GM12874 (cell line): Measurements from ENCODE around the gene CAMKMT.

Experiments used
- TF ChIP-seq, protein P1 (sequence below): IDR thresholded peaks from 2 replicates; pipeline ENCODE4 v1.5.1; 2011; ENCODE audit warnings: low read depth, mild to moderate bottlenecking, control low read depth, low read length, moderate library complexity; ENCODE audit not compliant: insufficient read depth

The CAMKMT gene

DNA sequence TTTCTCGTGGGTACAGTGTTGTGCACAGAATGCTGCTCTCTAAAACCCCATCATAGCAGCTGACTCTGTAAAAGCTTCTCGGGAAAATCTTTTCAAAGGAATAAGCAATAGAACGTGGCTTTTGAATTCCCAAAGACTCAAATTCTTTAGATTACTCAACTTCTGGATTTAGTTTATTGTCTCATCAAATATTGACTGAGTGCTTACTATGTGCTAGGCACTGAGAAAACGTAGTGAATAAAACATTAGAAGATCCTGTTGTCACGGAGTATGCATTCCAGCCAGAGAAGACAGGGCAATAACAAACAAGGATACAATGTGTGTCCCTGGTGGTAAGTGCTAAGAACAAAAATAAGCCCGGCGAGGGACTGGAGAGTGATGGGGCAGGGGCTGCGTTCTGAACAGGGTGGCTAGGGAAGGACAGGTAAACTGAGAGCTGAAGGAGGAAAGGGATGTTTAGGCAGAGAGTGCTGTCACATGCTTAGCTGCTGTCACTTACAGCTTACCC, 401.6 kb downstream of the CAMKMT start:
- TF ChIP-seq, protein P1, sequence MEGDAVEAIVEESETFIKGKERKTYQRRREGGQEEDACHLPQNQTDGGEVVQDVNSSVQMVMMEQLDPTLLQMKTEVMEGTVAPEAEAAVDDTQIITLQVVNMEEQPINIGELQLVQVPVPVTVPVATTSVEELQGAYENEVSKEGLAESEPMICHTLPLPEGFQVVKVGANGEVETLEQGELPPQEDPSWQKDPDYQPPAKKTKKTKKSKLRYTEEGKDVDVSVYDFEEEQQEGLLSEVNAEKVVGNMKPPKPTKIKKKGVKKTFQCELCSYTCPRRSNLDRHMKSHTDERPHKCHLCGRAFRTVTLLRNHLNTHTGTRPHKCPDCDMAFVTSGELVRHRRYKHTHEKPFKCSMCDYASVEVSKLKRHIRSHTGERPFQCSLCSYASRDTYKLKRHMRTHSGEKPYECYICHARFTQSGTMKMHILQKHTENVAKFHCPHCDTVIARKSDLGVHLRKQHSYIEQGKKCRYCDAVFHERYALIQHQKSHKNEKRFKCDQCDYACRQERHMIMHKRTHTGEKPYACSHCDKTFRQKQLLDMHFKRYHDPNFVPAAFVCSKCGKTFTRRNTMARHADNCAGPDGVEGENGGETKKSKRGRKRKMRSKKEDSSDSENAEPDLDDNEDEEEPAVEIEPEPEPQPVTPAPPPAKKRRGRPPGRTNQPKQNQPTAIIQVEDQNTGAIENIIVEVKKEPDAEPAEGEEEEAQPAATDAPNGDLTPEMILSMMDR = no peak

DNA sequence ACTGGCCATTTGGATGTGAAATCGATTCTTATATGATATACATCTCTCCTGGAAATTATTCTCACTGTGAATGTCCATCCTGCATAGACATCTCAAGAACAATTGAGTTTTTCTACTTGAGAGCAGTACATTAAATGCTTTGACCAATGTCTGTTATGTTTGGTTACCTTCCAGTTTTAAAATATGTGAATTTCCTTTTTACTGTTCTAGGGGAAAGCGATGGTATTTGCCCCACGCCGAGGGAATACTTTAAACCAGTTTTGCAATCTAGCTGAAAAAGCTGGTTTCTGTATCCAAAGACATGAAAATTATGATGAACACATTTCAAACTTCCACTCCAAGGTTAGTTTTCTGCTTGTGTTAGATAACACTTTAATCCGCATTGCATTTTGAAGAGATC, 404.5 kb downstream of the CAMKMT start:
- TF ChIP-seq, protein P1 = no peak

DNA sequence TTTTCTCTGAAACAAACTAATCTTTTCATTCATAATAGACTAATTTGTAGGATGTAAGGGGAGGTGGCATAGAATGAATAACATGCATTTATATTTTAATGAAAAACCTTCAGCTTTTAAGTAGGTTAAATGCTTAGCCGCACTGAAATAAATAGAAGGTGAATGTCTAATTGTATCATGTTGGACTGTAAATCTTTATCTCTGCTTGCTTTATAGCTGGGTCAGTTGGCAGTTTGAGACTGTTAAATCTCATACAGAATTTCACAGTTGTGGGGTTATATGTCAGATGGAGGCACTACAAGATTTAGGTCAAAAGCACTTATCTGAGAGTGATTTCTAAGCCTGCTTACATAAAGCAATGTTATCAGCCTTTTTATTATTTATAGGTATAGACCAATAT, 405.0 kb downstream of the CAMKMT start:
- TF ChIP-seq, protein P1 = no peak

DNA sequence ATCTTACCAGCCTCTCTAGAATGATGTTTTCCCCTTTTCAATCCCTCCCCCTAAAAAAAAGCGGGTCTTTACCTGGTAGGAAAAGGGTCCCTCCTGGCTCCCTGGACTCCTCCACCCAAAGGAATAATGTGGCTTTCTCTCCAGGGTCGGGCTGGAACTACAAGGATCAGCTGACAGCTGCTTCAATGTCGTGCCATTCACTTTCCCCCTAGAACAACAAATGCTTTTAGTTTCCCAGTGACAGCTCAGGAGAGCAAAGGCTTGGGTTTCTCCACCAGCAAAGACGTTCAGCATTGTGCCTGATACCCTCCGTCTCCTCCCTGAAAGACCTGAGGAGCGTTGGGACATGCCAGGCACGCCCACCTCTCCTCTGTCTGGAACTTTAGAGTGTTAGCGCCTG, 405.9 kb downstream of the CAMKMT start:
- TF ChIP-seq, protein P1 = no peak

DNA sequence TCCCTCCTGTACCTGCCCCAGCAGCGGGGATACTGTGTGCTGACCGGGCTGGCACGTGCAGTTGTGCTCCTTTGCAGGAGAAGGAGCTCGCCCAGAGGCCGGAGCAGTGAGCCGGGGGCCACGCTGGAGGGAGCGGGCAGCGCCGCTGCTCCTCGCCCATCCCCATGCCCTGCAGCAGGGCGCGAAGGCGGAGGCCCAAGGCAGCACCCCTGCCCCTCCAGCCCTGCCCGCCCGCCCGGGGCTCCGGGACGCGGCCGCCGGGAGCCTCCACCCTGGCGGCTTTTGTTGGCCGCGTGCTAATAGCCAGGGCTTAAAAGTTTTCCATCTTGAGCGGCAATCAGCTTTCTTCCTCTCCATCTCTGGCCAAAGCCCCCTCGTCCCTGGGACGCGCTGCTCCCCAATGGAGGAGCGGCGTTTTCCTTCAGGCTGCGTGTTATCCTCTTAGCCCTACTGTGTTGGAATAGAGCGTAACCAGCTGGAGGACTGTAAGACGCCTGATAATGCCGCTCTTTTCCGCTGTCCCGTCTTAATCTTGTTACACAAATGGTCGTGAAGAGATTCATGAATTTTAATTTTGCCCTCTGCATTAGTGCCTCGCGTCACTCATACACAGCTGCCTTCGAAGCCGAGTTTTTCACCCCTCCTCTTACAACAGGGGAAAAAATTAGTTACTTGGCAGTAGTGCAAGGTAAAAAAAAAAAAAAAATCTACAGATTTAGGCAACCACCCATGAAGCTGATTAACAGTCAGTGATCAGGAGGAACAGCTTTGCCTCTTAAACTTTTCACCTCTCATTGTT, 406.9 kb downstream of the CAMKMT start:
- TF ChIP-seq, protein P1 = no peak

DNA sequence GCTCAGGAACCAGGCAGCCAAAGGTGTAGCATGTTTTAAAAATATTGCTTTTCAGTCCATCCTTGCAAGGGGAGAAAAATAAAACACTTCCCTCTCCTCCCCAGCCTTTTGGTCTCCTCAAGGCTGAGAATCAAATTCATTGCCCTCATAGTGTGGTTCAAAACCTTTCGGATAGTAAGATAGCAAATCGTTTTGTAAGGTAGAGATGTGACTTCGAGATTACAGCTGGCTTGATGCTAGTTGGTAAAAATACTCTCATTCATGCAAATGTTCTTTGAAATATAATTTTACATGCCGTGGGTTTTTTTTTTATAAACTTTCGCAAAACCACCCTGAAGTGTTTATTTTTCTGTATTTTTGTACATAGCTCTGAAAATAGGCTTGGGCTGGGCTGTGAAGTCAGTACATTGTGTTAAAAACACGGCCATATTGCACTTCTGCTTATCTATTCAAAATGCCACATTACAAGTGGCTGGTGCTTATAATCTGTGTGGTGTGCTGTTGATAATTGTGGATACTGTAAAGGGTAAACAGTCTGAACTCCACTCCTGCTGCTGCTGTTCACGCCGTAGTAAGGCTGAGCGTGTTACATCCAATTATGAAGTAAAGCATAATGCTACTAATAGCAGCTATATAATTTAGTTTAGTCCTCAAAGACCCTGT, 407.7 kb downstream of the CAMKMT start:
- TF ChIP-seq, protein P1 = no peak

DNA sequence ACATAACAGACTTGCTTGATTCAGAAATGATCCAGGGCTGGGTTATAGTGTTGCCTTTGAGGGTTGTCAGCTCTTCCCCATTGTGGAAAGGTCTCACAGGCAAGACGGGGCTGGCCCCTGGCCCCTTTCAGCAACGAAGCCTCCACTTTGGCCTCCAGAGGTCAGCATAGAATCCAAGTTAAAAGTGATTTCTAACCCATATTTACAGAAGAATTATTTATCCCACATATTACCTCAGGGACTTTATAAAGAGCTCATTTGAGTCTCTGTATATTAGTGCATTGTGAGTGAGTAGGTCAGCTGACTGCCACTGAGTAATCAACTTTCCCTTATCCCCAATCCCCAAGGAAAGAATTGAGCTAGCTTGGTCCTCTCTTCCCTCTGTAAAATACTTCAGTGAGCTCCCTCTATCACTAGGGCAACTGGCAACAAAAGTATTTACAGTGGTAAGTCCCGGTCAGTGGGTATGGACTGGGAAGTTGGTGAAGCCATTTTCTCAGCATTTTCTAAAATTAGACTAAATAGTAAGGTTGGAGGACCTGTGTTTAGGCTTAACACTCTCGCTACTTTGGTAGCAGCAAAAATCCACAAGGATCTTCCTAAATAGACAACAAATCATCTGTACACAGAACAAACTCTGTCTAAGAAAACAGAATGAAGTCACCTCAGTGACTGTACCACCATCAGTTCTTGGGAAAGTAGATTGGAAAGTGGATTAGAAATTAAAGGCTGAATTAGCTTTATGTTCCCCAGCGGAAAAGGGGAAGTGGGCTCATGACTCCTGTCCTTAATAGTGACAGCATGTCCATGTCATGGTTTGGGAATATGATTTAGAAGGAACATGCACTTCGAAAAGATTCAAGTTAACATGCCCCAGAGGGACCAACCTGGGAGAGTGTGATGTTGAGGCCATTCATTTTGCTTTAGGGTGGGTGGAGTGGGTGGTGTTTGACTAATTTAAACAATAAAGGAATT, 408.8 kb downstream of the CAMKMT start:
- TF ChIP-seq, protein P1 = no peak
